Fibroblast of lung (primary cell): ENCODE data around the gene C2orf78. TPM values are rescaled to one million over a fixed set of nuclear protein-coding genes. Genes with fewer than 3 reads are reported as not detected.

Source experiments
- DNase-seq, 2 donors: peaks; one replicate each; pipeline versions ENCODE4 v3.0.0 to v3.0.0-alpha.2; 2010; ENCODE audit warnings: low read depth in 2 of 2
- H2AFZ ChIP-seq: 2 replicates; pipeline ENCODE4 v1.5.1; 2012; ENCODE audit warnings: low read length, control low read depth, inconsistent platforms
- H3K27ac ChIP-seq: 2 replicates; pipeline ENCODE4 v1.5.1; 2011; ENCODE audit warnings: low read length, control low read depth; ENCODE audit not compliant: insufficient read depth
- H3K27me3 ChIP-seq: 2 replicates; pipeline ENCODE4 v1.5.1; 2011; ENCODE audit warnings: mild to moderate bottlenecking, low read length; ENCODE audit not compliant: control insufficient read depth, insufficient read depth
- H3K36me3 ChIP-seq: 2 replicates; pipeline ENCODE4 v1.5.1; 2011; ENCODE audit warnings: low read length; ENCODE audit not compliant: control insufficient read depth, insufficient read depth
- H3K4me1 ChIP-seq: 2 replicates; pipeline ENCODE4 v1.5.1; 2011; ENCODE audit warnings: low read length; ENCODE audit not compliant: control insufficient read depth, insufficient read depth; ENCODE audit errors: extremely low read depth
- H3K4me2 ChIP-seq: 2 replicates; pipeline ENCODE4 v1.5.1; 2011; ENCODE audit warnings: low read length, control low read depth; ENCODE audit not compliant: insufficient read depth; ENCODE audit errors: extremely low read depth
- H3K4me3 ChIP-seq, 4 experiments: fragments of 200-600 bp in 1 of 4; sonication (generic) in 1 of 4; replicated peaks in 1 of 4; 2 replicates each; pipeline ENCODE4 v1.5.1; 2011 to 2016; ENCODE audit warnings: low read length in 4 of 4, low read depth in 3 of 4, mild to moderate bottlenecking in 3 of 4, control low read depth in 2 of 4, inconsistent platforms in 1 of 4, mixed read lengths in 1 of 4; ENCODE audit not compliant: insufficient read depth in 1 of 4; ENCODE audit errors: control extremely low read depth in 1 of 4
- H3K79me2 ChIP-seq: 2 replicates; pipeline ENCODE4 v1.5.1; 2012; ENCODE audit warnings: mild to moderate bottlenecking, low read length, inconsistent platforms; ENCODE audit not compliant: control insufficient read depth, insufficient read depth
- H3K9ac ChIP-seq: 2 replicates; pipeline ENCODE4 v1.5.1; 2011; ENCODE audit warnings: mild to moderate bottlenecking, low read length, control low read depth; ENCODE audit not compliant: insufficient read depth
- H3K9me3 ChIP-seq: 2 replicates; pipeline ENCODE4 v1.5.1; 2012; ENCODE audit warnings: low read depth, low read length; ENCODE audit not compliant: control insufficient read depth, insufficient read depth
- H4K20me1 ChIP-seq: 2 replicates; pipeline ENCODE4 v1.5.1; 2011; ENCODE audit warnings: low read length; ENCODE audit not compliant: control insufficient read depth, insufficient read depth; ENCODE audit errors: extremely low read depth
- EZH2 ChIP-seq: IDR thresholded peaks from 2 replicates; pipeline ENCODE4 v1.5.1; 2012; ENCODE audit warnings: low read length, control low read depth, mild to moderate bottlenecking; ENCODE audit errors: missing control alignments
- polyA plus RNA-seq, 2 donors: library from polyadenylated mRNA; depleted of rRNA in 1 of 2; stranded (reverse) in 1 of 2; unstranded in 1 of 2; fragments of >200 nt; gene quantifications; 2 replicates each; pipeline ENCODE4 v1.2.1, GENCODE V29; 2011 to 2012; ENCODE audit warnings: missing spikeins in 1 of 2
- total RNA-seq: library from RNA; depleted of rRNA; stranded (reverse); fragments of >200 nt; gene quantifications from 2 replicates; pipeline ENCODE4 v1.2.1, GENCODE V29; 2014
- TF ChIP-seq, protein P1 (sequence below), 2 donors: IDR thresholded peaks in 1 of 2; conservative IDR thresholded peaks in 1 of 2; 1 replicate in 1 of 2; 2 replicates in 1 of 2; pipeline ENCODE4 v1.5.1; 2011 to 2012; ENCODE audit warnings: low read length in 2 of 2, control low read depth in 1 of 2, inconsistent platforms in 1 of 2, low read depth in 1 of 2, mild to moderate bottlenecking in 1 of 2

C2orf78 gene
- total and polyA plus RNA-seq, 2 donors (not counting 1 experiment from before 2014, with no cell fraction given): not detected

DNA sequence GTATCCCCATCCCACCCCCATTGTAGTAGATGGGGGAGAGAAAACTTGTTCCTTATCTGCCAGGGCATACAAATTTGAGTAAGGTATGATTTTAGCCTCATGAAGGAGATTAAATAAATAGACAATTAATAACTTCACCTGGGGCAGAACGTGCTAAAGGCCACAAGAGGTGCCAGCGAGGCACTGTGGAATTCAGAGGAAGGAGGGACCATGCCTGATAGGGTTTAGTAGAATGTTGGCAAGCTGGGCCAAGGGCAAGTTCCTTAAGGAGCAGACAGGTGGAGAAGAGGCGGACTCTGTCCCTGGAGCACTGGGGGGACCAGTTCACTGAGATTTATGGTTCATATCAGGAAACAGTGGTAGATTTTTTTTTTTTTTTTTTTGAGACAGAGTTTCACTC lies 67.3 kb downstream of the C2orf78 start:
- DNase-seq: no peak
- no peak overlapping the region for H3K4me3 ChIP-seq
- H3K9me3 ChIP-seq: no peaks in the 10 kb centered on the region
- no peaks in the 10 kb centered on the region for H4K20me1 ChIP-seq
- no peak overlapping the region for H3K9ac ChIP-seq
- peaks cover 7% of the 10 kb centered on the region for H3K4me1 ChIP-seq
- no peak overlapping the region for H3K4me2 ChIP-seq
- no peak overlapping the region for H3K27ac ChIP-seq
- H3K79me2 ChIP-seq: no peaks in the 10 kb centered on the region
- no peaks in the 10 kb centered on the region for H3K27me3 ChIP-seq
- H3K36me3 ChIP-seq: peaks cover 6% of the 10 kb centered on the region
- no peak overlapping the region for H2AFZ ChIP-seq
- no peak for TF ChIP-seq EZH2
- TF ChIP-seq, protein P1, sequence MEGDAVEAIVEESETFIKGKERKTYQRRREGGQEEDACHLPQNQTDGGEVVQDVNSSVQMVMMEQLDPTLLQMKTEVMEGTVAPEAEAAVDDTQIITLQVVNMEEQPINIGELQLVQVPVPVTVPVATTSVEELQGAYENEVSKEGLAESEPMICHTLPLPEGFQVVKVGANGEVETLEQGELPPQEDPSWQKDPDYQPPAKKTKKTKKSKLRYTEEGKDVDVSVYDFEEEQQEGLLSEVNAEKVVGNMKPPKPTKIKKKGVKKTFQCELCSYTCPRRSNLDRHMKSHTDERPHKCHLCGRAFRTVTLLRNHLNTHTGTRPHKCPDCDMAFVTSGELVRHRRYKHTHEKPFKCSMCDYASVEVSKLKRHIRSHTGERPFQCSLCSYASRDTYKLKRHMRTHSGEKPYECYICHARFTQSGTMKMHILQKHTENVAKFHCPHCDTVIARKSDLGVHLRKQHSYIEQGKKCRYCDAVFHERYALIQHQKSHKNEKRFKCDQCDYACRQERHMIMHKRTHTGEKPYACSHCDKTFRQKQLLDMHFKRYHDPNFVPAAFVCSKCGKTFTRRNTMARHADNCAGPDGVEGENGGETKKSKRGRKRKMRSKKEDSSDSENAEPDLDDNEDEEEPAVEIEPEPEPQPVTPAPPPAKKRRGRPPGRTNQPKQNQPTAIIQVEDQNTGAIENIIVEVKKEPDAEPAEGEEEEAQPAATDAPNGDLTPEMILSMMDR (conservative IDR thresholded peaks at IDR 0.05 in 1 of 2, IDR thresholded peaks at IDR 0.05 in 1 of 2; ENCODE audit: low read depth in 1 of 2, low read length in 2 of 2): peak in 1 of 2 donors; percentile 28

DNA sequence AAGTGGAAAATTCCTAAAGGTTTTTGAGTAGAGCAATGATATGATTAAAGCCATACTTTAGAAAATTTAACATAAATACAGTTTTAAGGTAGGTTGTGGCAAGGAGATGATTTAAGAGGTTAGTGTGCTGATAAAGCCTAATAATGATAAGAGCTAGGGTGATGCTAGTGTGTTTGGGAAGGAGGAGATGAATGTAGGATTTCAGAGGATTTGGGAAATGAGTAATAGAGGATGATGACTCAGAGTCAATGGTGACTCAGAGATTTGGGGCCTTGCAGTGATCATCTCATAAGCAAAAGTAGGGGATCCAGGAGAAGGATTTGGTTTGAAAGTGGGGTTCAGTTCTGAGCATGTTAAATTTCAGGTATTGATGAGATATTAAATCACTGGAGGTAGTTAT lies 68.0 kb downstream of the C2orf78 start:
- TF ChIP-seq, protein P1 (conservative IDR thresholded peaks at IDR 0.05 in 1 of 2, IDR thresholded peaks at IDR 0.05 in 1 of 2; ENCODE audit: low read depth in 1 of 2, low read length in 2 of 2): no peak
- TF ChIP-seq EZH2: no peak
- peak; percentile 70 to 87 for DNase-seq
- H3K27ac ChIP-seq: peak overlapping the region; percentile 15
- H3K36me3 ChIP-seq: peaks cover 6% of the 10 kb centered on the region
- H3K4me1 ChIP-seq: peaks cover 11% of the 10 kb centered on the region
- no peaks in the 10 kb centered on the region for H3K9me3 ChIP-seq
- no peak overlapping the region for H3K4me3 ChIP-seq
- no peaks in the 10 kb centered on the region for H3K79me2 ChIP-seq
- H4K20me1 ChIP-seq: no peaks in the 10 kb centered on the region
- H3K4me2 ChIP-seq: no peak overlapping the region
- H3K27me3 ChIP-seq: no peaks in the 10 kb centered on the region
- H3K9ac ChIP-seq: no peak overlapping the region
- no peak overlapping the region for H2AFZ ChIP-seq

DNA sequence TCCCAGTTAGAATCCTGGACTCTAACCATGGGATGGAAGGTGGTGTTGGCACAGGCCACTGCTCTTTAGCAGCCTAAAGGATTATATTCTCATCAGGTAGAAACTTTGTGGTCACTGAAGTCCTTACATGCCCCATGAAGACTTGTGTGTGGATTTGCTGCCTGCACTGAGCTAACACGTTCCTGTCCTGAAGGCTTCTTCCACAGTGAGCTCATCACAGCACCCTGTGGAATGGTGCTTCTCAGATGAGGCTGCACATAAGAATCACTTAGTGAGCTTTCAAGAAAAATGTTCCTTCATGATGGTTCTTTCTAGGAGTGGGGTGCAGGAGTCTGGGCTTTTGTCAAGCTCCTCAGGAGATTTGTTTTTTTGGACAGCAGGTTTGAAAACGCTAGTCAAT lies 71.5 kb downstream of the C2orf78 start:
- peak in 1 of 2 donors; percentile 60 for DNase-seq
- H3K27ac ChIP-seq: no peak overlapping the region
- no peaks in the 10 kb centered on the region for H4K20me1 ChIP-seq
- no peaks in the 10 kb centered on the region for H3K9me3 ChIP-seq
- H2AFZ ChIP-seq: no peak overlapping the region
- no peak for TF ChIP-seq EZH2
- TF ChIP-seq, protein P1 (conservative IDR thresholded peaks at IDR 0.05 in 1 of 2, IDR thresholded peaks at IDR 0.05 in 1 of 2; ENCODE audit: low read depth in 1 of 2, low read length in 2 of 2): no peak
- H3K79me2 ChIP-seq: no peaks in the 10 kb centered on the region
- no peak overlapping the region for H3K4me2 ChIP-seq
- H3K4me3 ChIP-seq: no peak overlapping the region
- H3K4me1 ChIP-seq: peaks cover 15% of the 10 kb centered on the region
- H3K9ac ChIP-seq: no peak overlapping the region
- H3K27me3 ChIP-seq: no peaks in the 10 kb centered on the region
- peaks cover 1% of the 10 kb centered on the region for H3K36me3 ChIP-seq
